ENCODE results near the gene HIP1.

The HIP1 gene

DNA sequence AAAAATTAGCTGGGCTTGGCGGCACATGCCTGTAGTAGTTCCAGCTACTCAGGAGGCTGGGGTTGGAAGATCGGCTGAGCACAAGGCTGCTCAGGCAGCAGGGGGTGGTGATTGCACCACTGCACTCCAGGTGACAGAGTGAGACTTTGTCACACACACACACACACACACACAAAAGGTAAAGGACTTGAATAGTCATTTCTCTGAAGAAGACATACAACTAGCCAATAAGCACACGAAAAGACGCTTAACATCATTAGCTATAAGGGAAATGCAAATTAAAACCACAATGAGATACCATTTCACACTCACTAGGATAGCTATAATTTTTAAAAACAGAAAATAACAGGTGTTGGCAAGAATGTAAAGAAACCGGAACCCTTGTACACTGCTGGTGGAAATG is 48.6 kb downstream of the HIP1 start:
- TF ChIP-seq, protein P1, sequence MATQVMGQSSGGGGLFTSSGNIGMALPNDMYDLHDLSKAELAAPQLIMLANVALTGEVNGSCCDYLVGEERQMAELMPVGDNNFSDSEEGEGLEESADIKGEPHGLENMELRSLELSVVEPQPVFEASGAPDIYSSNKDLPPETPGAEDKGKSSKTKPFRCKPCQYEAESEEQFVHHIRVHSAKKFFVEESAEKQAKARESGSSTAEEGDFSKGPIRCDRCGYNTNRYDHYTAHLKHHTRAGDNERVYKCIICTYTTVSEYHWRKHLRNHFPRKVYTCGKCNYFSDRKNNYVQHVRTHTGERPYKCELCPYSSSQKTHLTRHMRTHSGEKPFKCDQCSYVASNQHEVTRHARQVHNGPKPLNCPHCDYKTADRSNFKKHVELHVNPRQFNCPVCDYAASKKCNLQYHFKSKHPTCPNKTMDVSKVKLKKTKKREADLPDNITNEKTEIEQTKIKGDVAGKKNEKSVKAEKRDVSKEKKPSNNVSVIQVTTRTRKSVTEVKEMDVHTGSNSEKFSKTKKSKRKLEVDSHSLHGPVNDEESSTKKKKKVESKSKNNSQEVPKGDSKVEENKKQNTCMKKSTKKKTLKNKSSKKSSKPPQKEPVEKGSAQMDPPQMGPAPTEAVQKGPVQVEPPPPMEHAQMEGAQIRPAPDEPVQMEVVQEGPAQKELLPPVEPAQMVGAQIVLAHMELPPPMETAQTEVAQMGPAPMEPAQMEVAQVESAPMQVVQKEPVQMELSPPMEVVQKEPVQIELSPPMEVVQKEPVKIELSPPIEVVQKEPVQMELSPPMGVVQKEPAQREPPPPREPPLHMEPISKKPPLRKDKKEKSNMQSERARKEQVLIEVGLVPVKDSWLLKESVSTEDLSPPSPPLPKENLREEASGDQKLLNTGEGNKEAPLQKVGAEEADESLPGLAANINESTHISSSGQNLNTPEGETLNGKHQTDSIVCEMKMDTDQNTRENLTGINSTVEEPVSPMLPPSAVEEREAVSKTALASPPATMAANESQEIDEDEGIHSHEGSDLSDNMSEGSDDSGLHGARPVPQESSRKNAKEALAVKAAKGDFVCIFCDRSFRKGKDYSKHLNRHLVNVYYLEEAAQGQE (IDR thresholded peaks at IDR 0.05; ENCODE audit: low read depth) = no peak
- TF ChIP-seq, protein P2, sequence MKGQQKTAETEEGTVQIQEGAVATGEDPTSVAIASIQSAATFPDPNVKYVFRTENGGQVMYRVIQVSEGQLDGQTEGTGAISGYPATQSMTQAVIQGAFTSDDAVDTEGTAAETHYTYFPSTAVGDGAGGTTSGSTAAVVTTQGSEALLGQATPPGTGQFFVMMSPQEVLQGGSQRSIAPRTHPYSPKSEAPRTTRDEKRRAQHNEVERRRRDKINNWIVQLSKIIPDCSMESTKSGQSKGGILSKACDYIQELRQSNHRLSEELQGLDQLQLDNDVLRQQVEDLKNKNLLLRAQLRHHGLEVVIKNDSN (IDR thresholded peaks at IDR 0.05) = no peak
- TF ChIP-seq CEBPB (IDR thresholded peaks at IDR 0.05) = no peak

DNA sequence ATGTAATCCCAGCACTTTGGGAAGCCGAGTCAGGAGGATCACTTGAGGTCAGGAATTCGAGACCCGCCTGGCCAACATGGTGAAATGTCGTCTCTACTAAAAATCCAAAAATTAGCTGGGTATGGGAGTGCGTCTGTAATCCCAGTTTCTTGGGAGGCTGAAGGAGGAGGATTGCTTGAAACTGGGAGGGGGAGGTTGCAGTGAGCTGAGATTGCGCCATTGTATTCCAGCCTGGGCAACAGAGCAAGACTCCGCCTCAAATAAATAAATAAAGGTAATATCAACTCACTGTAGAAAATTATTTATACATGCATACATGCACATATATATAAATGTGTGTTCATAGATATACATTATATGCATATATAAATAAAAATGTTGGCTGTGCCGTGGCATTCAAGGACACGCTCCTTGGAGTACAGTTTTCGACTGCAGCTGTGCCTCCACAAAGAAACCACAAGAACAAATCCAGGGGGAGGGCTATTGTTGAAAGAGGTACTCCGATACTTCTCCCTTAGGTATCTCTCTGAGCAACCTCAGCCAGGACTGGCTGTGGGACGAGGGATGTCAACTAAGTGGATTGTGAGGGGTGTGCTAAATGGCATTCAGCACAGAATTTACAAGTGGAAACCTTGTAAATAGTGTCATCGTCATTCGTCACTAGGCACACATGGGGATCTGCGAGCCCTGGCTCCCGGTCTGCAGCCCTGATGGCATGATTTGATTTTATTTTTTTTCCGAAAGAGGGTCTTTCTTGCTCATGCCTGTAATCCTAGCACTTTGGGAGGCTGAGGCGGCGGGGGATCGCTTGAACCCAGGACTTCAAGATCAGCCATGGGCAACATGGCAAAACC is 49.3 kb downstream of the HIP1 start:
- no peak for TF ChIP-seq NFIC (IDR thresholded peaks at IDR 0.05)
- TF ChIP-seq CEBPB (IDR thresholded peaks at IDR 0.05) = no peak

DNA sequence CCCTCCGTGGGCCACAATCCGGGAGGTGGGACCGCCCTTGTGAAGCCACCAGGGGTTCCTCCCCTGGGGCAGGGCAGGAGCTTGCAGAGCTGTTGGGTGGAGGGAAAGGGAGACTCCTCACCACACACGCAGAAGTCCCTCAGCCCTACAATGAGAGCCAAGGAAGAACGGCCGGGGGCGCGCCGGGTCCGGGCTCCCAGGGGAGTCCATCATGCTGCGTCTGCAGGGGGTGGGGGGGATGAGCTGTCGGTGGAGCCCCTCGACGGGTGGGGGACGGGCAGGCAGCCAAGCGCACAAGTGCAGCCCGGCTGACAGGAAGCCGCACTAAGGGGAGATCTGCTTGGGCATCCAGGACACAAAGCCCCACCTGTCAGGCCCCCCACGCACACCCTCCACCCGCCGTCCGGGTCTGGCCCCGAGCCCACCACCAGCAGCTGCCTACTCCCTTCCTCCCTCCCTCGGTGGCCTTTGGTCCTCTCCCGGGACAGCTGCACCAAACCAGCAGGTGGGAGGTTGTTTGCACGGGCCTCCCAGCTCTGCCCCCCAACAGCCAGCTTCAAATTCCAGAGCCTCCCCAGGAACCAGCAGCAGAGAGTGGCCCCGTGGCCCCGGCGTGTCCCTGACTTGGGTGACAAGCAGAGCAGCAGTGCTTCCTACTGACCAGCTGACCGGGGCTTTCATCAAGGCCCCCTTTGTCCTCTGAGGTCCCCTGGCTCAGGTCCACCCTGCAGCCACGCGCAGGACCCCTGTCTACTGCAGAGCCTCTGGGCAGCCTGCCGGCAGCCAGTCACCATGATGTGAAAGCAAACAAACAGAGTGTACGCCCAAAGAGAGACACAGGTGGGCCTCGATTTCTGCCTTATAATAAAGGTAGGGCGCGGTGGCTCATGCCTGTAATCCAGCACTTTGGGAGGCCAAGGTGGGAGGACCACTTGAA is 50.3 kb downstream of the HIP1 start:
- TF ChIP-seq EGR1 (IDR thresholded peaks at IDR 0.05) (no peak), CEBPB (IDR thresholded peaks at IDR 0.05) (no peak), TCF12 (IDR thresholded peaks at IDR 0.05; ENCODE audit: low read depth) (no peak), TEAD4 (IDR thresholded peaks at IDR 0.05) (no peak), CREB1 (IDR thresholded peaks at IDR 0.05; ENCODE audit: low read depth) (no peak), EP300 (IDR thresholded peaks at IDR 0.05; ENCODE audit: borderline replicate concordance) (no peak), NFIC (IDR thresholded peaks at IDR 0.05) (no peak), RAD21 (IDR thresholded peaks at IDR 0.05; ENCODE audit: low read depth) (no peak), YY1 (IDR thresholded peaks at IDR 0.05; ENCODE audit: low read depth) (no peak)
- TF ChIP-seq, protein P3, sequence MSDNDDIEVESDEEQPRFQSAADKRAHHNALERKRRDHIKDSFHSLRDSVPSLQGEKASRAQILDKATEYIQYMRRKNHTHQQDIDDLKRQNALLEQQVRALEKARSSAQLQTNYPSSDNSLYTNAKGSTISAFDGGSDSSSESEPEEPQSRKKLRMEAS (IDR thresholded peaks at IDR 0.05) = no peak
- TF ChIP-seq, protein P2 (IDR thresholded peaks at IDR 0.05) = no peak

DNA sequence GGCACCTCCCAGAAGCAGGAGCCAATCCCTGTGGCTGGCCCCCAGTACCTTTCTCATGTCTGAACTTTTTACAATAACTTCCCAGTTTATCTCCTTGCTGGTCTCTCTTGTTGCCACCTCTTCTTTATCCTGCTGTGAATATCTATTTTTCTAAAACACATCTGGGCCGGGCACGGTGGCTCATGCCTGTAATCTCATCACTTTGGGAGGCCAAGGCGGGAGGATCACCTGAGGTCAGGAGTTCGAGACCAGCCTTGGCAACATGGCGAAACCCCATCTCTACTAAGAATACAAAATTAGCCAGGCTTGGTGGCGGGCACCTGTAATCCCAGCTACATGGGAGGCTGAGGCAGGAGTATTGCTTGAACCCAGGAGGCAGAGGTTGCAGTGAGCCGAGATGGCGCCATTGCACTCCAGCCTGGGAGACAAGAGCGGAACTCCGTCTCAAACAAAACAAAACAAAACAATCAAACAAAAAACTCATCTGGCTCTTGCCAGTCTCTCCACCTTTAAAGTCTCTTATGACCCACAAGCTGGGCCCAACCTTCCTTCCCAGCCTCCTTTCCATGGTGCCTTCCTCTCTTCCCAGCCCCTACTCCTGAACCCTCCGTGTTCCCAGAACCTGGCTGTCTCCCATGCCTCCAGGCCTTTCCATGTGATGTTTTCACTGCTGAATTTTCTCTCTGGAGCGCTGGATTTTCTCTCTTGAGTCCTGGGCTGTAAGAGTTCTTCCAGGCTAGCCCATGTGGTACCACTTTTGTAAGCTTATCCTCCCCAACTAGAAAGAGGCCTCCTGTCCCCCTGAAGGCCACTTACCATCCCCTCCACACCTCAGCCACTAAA is 51.3 kb downstream of the HIP1 start:
- TF ChIP-seq, protein P3 (IDR thresholded peaks at IDR 0.05) = no peak
- TF ChIP-seq, protein P1 (IDR thresholded peaks at IDR 0.05; ENCODE audit: low read depth) = no peak
- no peak for TF ChIP-seq RAD21 (IDR thresholded peaks at IDR 0.05; ENCODE audit: low read depth)
- TF ChIP-seq TAF1 (IDR thresholded peaks at IDR 0.05; ENCODE audit: low read depth) = no peak

DNA sequence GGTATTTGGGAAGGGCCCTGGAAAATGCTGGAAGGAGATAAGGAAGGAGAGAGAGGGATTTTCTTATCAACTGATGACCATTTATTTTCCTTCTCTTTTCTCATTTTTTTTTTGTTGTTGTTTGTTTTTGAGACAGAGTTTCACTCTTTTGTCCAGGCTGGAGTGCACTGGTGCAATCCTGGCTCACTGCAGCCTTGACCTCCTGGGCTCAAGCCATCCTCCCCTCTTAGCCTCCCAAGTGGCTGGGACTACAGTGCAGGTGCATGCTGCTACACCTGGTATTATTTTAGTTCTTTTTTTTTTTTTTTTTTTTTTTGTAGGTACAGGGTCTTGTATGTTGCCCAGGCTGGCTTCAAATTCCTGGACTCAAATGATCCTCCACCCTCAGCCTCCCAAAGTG is 52.2 kb downstream of the HIP1 start:
- no peak for TF ChIP-seq ZBTB7A (IDR thresholded peaks at IDR 0.05; ENCODE audit: low read depth)
- TF ChIP-seq RAD21 (IDR thresholded peaks at IDR 0.05; ENCODE audit: low read depth) = no peak
- no peak for TF ChIP-seq YY1 (IDR thresholded peaks at IDR 0.05; ENCODE audit: low read depth)
- TF ChIP-seq, protein P3 (IDR thresholded peaks at IDR 0.05) = no peak
- no peak for TF ChIP-seq EP300 (IDR thresholded peaks at IDR 0.05; ENCODE audit: borderline replicate concordance)

DNA sequence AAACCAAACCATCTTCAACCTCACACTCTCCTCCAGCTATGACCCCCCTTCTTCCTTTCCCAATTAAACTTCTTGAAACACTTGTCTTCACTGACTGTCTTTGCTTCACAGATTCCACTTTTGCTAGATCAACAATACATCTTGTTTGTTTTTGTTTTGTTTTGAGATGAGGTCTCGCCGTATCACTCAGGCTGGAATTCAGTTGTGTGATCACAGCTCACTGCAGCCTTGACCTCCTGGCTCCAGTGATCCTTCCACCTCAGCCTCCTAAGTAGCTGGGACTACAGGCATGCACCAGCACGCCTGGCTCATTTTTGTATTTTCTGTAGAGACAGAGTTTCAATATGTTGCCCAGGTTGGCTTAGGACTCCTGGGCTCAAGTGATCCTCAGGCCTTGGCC is 59.7 kb downstream of the HIP1 start:
- TF ChIP-seq EGR1 (IDR thresholded peaks at IDR 0.05) = no peak
- no peak for TF ChIP-seq TCF12 (IDR thresholded peaks at IDR 0.05; ENCODE audit: low read depth)
- TF ChIP-seq YY1 (IDR thresholded peaks at IDR 0.05; ENCODE audit: low read depth) = no peak
- TF ChIP-seq, protein P3 (IDR thresholded peaks at IDR 0.05) = no peak
- no peak for TF ChIP-seq NFIC (IDR thresholded peaks at IDR 0.05)
- no peak for TF ChIP-seq EP300 (IDR thresholded peaks at IDR 0.05; ENCODE audit: borderline replicate concordance)
- TF ChIP-seq, protein P1 (IDR thresholded peaks at IDR 0.05; ENCODE audit: low read depth) = no peak
- no peak for TF ChIP-seq ZBTB7A (IDR thresholded peaks at IDR 0.05; ENCODE audit: low read depth)

Measured in Ishikawa (cell line).